HCT116 (cell line): ENCODE results near the gene ABCC8. TPM values are rescaled to one million over a fixed set of nuclear protein-coding genes. Genes with fewer than 3 reads are reported as not detected.

Experiments used
- ATAC-seq: fragments of 200-7000 bp; cut with Tn5 transposase; 2 replicates; pipeline ENCODE4 v1.9.1; 2020; ENCODE audit warnings: mild to moderate bottlenecking, moderate library complexity
- BruUV-seq: library from RNA; stranded (reverse); fragments of 400-500 nt; replicated peaks from 2 replicates; lab custom pipeline; 2021; lab: Mats Ljungman, UMichigan
- CTCF ChIA-PET: fragments of 300-600 bp; sonication (Branson Sonifier 250); formaldehyde crosslinking; loops from one replicate; lab custom pipeline; 2021; ENCODE audit warnings: antibody characterized with exemption; lab: Charles Lee
- POLR2A ChIA-PET: fragments of 300-600, 350-600 bp; sonication (Branson Sonifier 250); formaldehyde crosslinking; loops from one replicate; lab custom pipeline; 2021; ENCODE audit warnings: antibody characterized with exemption; lab: Charles Lee
- RAD21 ChIA-PET, 2 experiments: fragments of 300-600 bp; sonication (Branson Sonifier 250); formaldehyde crosslinking; loops; one replicate each; lab custom pipeline; 2023; ENCODE audit warnings: low total read pairs in 2 of 2; ENCODE audit not compliant: uncharacterized antibody in 2 of 2, unreplicated experiment in 2 of 2, low non-redundant PET in 1 of 2; lab: Charles Lee
- DNase-seq: peaks from one replicate; pipeline ENCODE4 v3.0.0-alpha.2; 2010; ENCODE audit warnings: low read depth, low spot score
- H2AFZ ChIP-seq: fragments of 200-600 bp; shearing (Covaris generic), sonication (generic); 2 replicates; pipeline ENCODE4 v1.6.1; 2017; ENCODE audit warnings: low read depth, mixed run types, mixed read lengths, antibody characterized with exemption, low read length; ENCODE audit not compliant: poor library complexity, severe bottlenecking
- H3K27ac ChIP-seq: 2 replicates; pipeline ENCODE4 v1.5.1; 2012; ENCODE audit warnings: low read depth, low read length
- H3K27me3 ChIP-seq: fragments of 200-600 bp; sonication (generic); 2 replicates; pipeline ENCODE4 v1.6.1; 2016; ENCODE audit warnings: mixed run types, low read length, mixed read lengths; ENCODE audit not compliant: insufficient read depth
- H3K36me3 ChIP-seq, 2 experiments: fragments of 200-500 bp in 1 of 2; fragments of 200-600 bp in 1 of 2; sonication (Bioruptor generic) in 1 of 2; sonication (generic) in 1 of 2; 2 replicates each; pipeline versions ENCODE4 v1.5.1 to v1.6.1; 2014 to 2016; ENCODE audit warnings: low read length in 2 of 2, inconsistent platforms in 1 of 2, mixed read lengths in 1 of 2, mixed run types in 1 of 2; ENCODE audit not compliant: insufficient read depth in 2 of 2, control insufficient read depth in 1 of 2
- H3K4me1 ChIP-seq, 2 experiments: fragments of 200-600 bp in 1 of 2; sonication (generic) in 1 of 2; 2 replicates each; pipeline versions ENCODE4 v1.5.1 to v1.6.1; 2012 to 2017; ENCODE audit warnings: low read length in 2 of 2, inconsistent platforms in 1 of 2, mild to moderate bottlenecking in 1 of 2, mixed read lengths in 1 of 2, mixed run types in 1 of 2, moderate library complexity in 1 of 2; ENCODE audit not compliant: insufficient read depth in 2 of 2, control insufficient read depth in 1 of 2
- H3K4me2 ChIP-seq: fragments of 200-600 bp; sonication (generic); 2 replicates; pipeline ENCODE4 v1.6.1; 2017; ENCODE audit warnings: mixed run types, low read length, mixed read lengths
- H3K4me3 ChIP-seq, 2 experiments: fragments of 200-600 bp in 1 of 2; sonication (generic) in 1 of 2; replicated peaks in 1 of 2; 2 replicates each; pipeline ENCODE4 v1.5.1; 2011 to 2016; ENCODE audit warnings: low read length in 2 of 2, control low read depth in 1 of 2, low read depth in 1 of 2, mild to moderate bottlenecking in 1 of 2, mixed read lengths in 1 of 2, mixed run types in 1 of 2
- H3K79me2 ChIP-seq: fragments of 200-600 bp; sonication (generic); 2 replicates; pipeline ENCODE4 v1.6.1; 2017; ENCODE audit warnings: mild to moderate bottlenecking, mixed run types, low read length, moderate library complexity, mixed read lengths; ENCODE audit not compliant: insufficient read depth
- H3K9ac ChIP-seq: fragments of 200-600 bp; sonication (generic); 2 replicates; pipeline ENCODE4 v1.6.1; 2016; ENCODE audit warnings: low read length, mixed read lengths
- H3K9me2 ChIP-seq: fragments of 200-600 bp; sonication (generic), shearing (Covaris generic); 2 replicates; pipeline ENCODE4 v1.6.1; 2017; ENCODE audit warnings: mixed run types, mild to moderate bottlenecking, moderate library complexity; ENCODE audit not compliant: insufficient read depth
- H3K9me3 ChIP-seq, 2 experiments: fragments of 200-500 bp in 1 of 2; fragments of 200-600 bp in 1 of 2; sonication (Bioruptor generic) in 1 of 2; sonication (generic) in 1 of 2; 2 replicates each; pipeline ENCODE4 v1.6.1; 2014 to 2017; ENCODE audit warnings: low read length in 2 of 2, mixed read lengths in 2 of 2, inconsistent platforms in 1 of 2, low read depth in 1 of 2, mild to moderate bottlenecking in 1 of 2, mixed run types in 1 of 2, moderate library complexity in 1 of 2; ENCODE audit not compliant: control insufficient read depth in 1 of 2, insufficient read depth in 1 of 2
- H4K20me1 ChIP-seq: fragments of 200-600 bp; sonication (generic), shearing (Covaris generic); 2 replicates; pipeline ENCODE4 v1.6.1; 2017; ENCODE audit warnings: mixed run types, mild to moderate bottlenecking, moderate library complexity; ENCODE audit not compliant: insufficient read depth
- CBX3 ChIP-seq: IDR thresholded peaks from 2 replicates; pipeline ENCODE4 v1.6.1; 2012; ENCODE audit warnings: low read depth
- CEBPB ChIP-seq: IDR thresholded peaks from 2 replicates; pipeline ENCODE4 v1.6.1; 2012; ENCODE audit warnings: low read depth
- EGR1 ChIP-seq: IDR thresholded peaks from 2 replicates; pipeline ENCODE4 v1.6.1; 2012; ENCODE audit warnings: low read depth
- ELF1 ChIP-seq: IDR thresholded peaks from 2 replicates; pipeline ENCODE4 v1.6.1; 2012; ENCODE audit warnings: low read depth, borderline replicate concordance
- EZH2 ChIP-seq: fragments of 200-600 bp; sonication (generic); IDR thresholded peaks from 2 replicates; pipeline ENCODE4 v1.6.1; 2017; ENCODE audit warnings: antibody characterized with exemption, mixed run types
- EZH2phosphoT487 ChIP-seq: fragments of 200-600 bp; IDR thresholded peaks from 2 replicates; pipeline ENCODE4 v1.6.1; 2018; ENCODE audit warnings: antibody characterized with exemption, borderline replicate concordance
- FOSL1 ChIP-seq: IDR thresholded peaks from 2 replicates; pipeline ENCODE4 v1.6.1; 2012; ENCODE audit warnings: low read depth
- JUND ChIP-seq: IDR thresholded peaks from 2 replicates; pipeline ENCODE4 v1.6.1; 2012
- MAX ChIP-seq: IDR thresholded peaks from 2 replicates; pipeline ENCODE4 v1.6.1; 2012
- POLR2A ChIP-seq: IDR thresholded peaks from 2 replicates; pipeline ENCODE4 v1.7.0; 2011; ENCODE audit warnings: borderline replicate concordance; ENCODE audit not compliant: insufficient read depth, insufficient read length; ENCODE audit errors: extremely low read depth
- POLR2AphosphoS5 ChIP-seq: IDR thresholded peaks from 2 replicates; pipeline ENCODE4 v1.6.1; 2011; ENCODE audit warnings: mild to moderate bottlenecking, low read depth, low read length, moderate library complexity
- RAD21 ChIP-seq: IDR thresholded peaks from 2 replicates; pipeline ENCODE4 v1.6.1; 2012; ENCODE audit warnings: low read depth, mild to moderate bottlenecking
- SIN3A ChIP-seq: IDR thresholded peaks from 2 replicates; pipeline ENCODE4 v1.6.1; 2012; ENCODE audit warnings: low read depth
- SP1 ChIP-seq: IDR thresholded peaks from 2 replicates; pipeline ENCODE4 v1.6.1; 2012; ENCODE audit warnings: low read depth
- SRF ChIP-seq: IDR thresholded peaks from 2 replicates; pipeline ENCODE4 v1.6.1; 2012; ENCODE audit warnings: low read depth
- YY1 ChIP-seq: IDR thresholded peaks from 2 replicates; pipeline ENCODE4 v1.6.1; 2011; ENCODE audit warnings: low read length, low read depth, moderate library complexity, mild to moderate bottlenecking; ENCODE audit not compliant: insufficient replicate concordance; ENCODE audit errors: extremely low read depth
- intact Hi-C: fragments of 100-400 bp; cut with micrococcal nuclease; formaldehyde crosslinking; loops from 2 replicates; pipeline ENCODE4 v1.10.0; 2022
- total RNA-seq: library from RNA; stranded (reverse); gene quantifications from one replicate; pipeline ENCODE4 v1.2.1, GENCODE V29; 2021; ENCODE audit not compliant: unreplicated experiment
- TF ChIP-seq, protein P1 (sequence below): IDR thresholded peaks from 2 replicates; pipeline ENCODE4 v1.6.1; 2012
- TF ChIP-seq, protein P2 (sequence below), 3 experiments: fragments of 200-600 bp in 1 of 3; sonication (generic) in 1 of 3; IDR thresholded peaks in 2 of 3; conservative IDR thresholded peaks in 1 of 3; 2 replicates each; pipeline ENCODE4 v1.5.1; 2012 to 2017; ENCODE audit warnings: low read depth in 2 of 3, low read length in 2 of 3, antibody characterized with exemption in 1 of 3, borderline replicate concordance in 1 of 3, control low read depth in 1 of 3, mild to moderate bottlenecking in 1 of 3, mixed read lengths in 1 of 3, mixed run types in 1 of 3, moderate library complexity in 1 of 3; ENCODE audit not compliant: insufficient read depth in 1 of 3
- TF ChIP-seq, protein P3 (sequence below): IDR thresholded peaks from 2 replicates; pipeline ENCODE4 v1.6.1; 2012; ENCODE audit warnings: low read depth

ABCC8 gene
- total RNA-seq, 1 experiment from 2014 or later, result 0.39 TPM

- TF ChIP-seq EGR1 (no peak), SRF (no peak), CEBPB (no peak)
These were observed at the start of gene ABCC8 (continued) for GRCh38 chr11:17476317-17477083.

DNA sequence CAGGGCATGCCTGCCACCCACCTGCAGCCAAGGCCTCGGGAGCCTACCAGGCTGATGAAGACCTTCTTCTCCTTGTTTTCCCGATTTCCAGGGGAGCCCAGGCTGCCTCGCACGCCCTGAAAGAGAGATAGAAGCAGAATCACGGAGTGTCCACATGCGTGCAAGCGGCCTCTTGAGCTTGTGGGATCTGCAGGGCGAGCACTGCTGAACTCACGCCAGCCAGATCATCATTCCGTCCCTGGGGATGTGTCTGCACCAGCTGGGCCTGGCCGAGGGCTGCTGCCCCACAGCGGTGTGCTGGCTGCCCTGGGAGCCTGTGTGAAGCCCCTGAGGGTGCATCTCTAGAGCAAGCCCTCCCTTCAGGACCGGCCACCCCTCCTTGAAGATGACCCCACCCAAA, 49.7 kb upstream of the ABCC8 start:
- H3K9me2 ChIP-seq, result no peaks in the 10 kb centered on the region
- H4K20me1 ChIP-seq, result no peaks in the 10 kb centered on the region
- H2AFZ ChIP-seq, result no peak overlapping the region
- H3K4me2 ChIP-seq, result no peak overlapping the region
- no peaks in the 10 kb centered on the region for H3K4me1 ChIP-seq
- ATAC-seq (no peak), DNase-seq (no peak)
- CTCF ChIA-PET, result interaction anchor here (1.0 kb wide), 2 partner anchors 121 to 142 kb away, joined by 3 to 4 read pairs; no protein-coding TSS in a partner anchor
- no peak overlapping the region for H3K27ac ChIP-seq
- H3K9ac ChIP-seq, result no peak overlapping the region
- H3K79me2 ChIP-seq, result no peaks in the 10 kb centered on the region
- BruUV-seq, result no TSS peak
- H3K36me3 ChIP-seq, result 0 out of 4 replicates have a peak, but pooled peaks cover 0 to 3% of the 10 kb centered on the region in 2 experiments
- POLR2A ChIA-PET, result no interaction called here
- intact Hi-C loops, result no loop called here
- RAD21 ChIA-PET, result interaction anchor here in 1 of 2 experiments (0.7 kb wide), 1 partner anchor 191 kb away, joined by 3 read pairs; no protein-coding TSS in a partner anchor
- H3K4me3 ChIP-seq, result no peak overlapping the region
- H3K27me3 ChIP-seq, result no peaks in the 10 kb centered on the region
- no peaks in the 10 kb centered on the region for H3K9me3 ChIP-seq
- TF ChIP-seq POLR2A (no peak), RAD21 (no peak), POLR2AphosphoS5 (no peak), ELF1 (no peak), SIN3A (no peak), EZH2 (no peak), FOSL1 (no peak), JUND (no peak), CEBPB (no peak), YY1 (no peak), MAX (no peak), CBX3 (no peak), SRF (no peak), SP1 (no peak), EZH2phosphoT487 (no peak), EGR1 (no peak)
- TF ChIP-seq, protein P1, sequence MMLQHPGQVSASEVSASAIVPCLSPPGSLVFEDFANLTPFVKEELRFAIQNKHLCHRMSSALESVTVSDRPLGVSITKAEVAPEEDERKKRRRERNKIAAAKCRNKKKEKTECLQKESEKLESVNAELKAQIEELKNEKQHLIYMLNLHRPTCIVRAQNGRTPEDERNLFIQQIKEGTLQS, result no peak
- TF ChIP-seq, protein P2, sequence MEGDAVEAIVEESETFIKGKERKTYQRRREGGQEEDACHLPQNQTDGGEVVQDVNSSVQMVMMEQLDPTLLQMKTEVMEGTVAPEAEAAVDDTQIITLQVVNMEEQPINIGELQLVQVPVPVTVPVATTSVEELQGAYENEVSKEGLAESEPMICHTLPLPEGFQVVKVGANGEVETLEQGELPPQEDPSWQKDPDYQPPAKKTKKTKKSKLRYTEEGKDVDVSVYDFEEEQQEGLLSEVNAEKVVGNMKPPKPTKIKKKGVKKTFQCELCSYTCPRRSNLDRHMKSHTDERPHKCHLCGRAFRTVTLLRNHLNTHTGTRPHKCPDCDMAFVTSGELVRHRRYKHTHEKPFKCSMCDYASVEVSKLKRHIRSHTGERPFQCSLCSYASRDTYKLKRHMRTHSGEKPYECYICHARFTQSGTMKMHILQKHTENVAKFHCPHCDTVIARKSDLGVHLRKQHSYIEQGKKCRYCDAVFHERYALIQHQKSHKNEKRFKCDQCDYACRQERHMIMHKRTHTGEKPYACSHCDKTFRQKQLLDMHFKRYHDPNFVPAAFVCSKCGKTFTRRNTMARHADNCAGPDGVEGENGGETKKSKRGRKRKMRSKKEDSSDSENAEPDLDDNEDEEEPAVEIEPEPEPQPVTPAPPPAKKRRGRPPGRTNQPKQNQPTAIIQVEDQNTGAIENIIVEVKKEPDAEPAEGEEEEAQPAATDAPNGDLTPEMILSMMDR (IDR thresholded peaks at IDR 0.05 in 2 of 3, conservative IDR thresholded peaks at IDR 0.05 in 1 of 3; ENCODE audit: borderline replicate concordance in 1 of 3, insufficient read depth in 1 of 3, low read depth in 2 of 3, low read length in 2 of 3), result no peak
- TF ChIP-seq, protein P3, sequence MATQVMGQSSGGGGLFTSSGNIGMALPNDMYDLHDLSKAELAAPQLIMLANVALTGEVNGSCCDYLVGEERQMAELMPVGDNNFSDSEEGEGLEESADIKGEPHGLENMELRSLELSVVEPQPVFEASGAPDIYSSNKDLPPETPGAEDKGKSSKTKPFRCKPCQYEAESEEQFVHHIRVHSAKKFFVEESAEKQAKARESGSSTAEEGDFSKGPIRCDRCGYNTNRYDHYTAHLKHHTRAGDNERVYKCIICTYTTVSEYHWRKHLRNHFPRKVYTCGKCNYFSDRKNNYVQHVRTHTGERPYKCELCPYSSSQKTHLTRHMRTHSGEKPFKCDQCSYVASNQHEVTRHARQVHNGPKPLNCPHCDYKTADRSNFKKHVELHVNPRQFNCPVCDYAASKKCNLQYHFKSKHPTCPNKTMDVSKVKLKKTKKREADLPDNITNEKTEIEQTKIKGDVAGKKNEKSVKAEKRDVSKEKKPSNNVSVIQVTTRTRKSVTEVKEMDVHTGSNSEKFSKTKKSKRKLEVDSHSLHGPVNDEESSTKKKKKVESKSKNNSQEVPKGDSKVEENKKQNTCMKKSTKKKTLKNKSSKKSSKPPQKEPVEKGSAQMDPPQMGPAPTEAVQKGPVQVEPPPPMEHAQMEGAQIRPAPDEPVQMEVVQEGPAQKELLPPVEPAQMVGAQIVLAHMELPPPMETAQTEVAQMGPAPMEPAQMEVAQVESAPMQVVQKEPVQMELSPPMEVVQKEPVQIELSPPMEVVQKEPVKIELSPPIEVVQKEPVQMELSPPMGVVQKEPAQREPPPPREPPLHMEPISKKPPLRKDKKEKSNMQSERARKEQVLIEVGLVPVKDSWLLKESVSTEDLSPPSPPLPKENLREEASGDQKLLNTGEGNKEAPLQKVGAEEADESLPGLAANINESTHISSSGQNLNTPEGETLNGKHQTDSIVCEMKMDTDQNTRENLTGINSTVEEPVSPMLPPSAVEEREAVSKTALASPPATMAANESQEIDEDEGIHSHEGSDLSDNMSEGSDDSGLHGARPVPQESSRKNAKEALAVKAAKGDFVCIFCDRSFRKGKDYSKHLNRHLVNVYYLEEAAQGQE, result no peak
